HCT116 (cell line): ENCODE results near the gene FANK1. TPM values are rescaled to one million over a fixed set of nuclear protein-coding genes. Genes with fewer than 3 reads are reported as not detected.

Experiments used
- ATAC-seq: fragments of 200-7000 bp; cut with Tn5 transposase; 2 replicates; pipeline ENCODE4 v1.9.1; 2020; ENCODE audit warnings: mild to moderate bottlenecking, moderate library complexity
- BruUV-seq: library from RNA; stranded (reverse); fragments of 400-500 nt; replicated peaks from 2 replicates; lab custom pipeline; 2021; lab: Mats Ljungman, UMichigan
- CTCF ChIA-PET: fragments of 300-600 bp; sonication (Branson Sonifier 250); formaldehyde crosslinking; loops from one replicate; lab custom pipeline; 2021; ENCODE audit warnings: antibody characterized with exemption; lab: Charles Lee
- POLR2A ChIA-PET: fragments of 300-600, 350-600 bp; sonication (Branson Sonifier 250); formaldehyde crosslinking; loops from one replicate; lab custom pipeline; 2021; ENCODE audit warnings: antibody characterized with exemption; lab: Charles Lee
- RAD21 ChIA-PET, 2 experiments: fragments of 300-600 bp; sonication (Branson Sonifier 250); formaldehyde crosslinking; loops; one replicate each; lab custom pipeline; 2023; ENCODE audit warnings: low total read pairs in 2 of 2; ENCODE audit not compliant: uncharacterized antibody in 2 of 2, unreplicated experiment in 2 of 2, low non-redundant PET in 1 of 2; lab: Charles Lee
- DNase-seq: peaks from one replicate; pipeline ENCODE4 v3.0.0-alpha.2; 2010; ENCODE audit warnings: low read depth, low spot score
- H2AFZ ChIP-seq: fragments of 200-600 bp; shearing (Covaris generic), sonication (generic); 2 replicates; pipeline ENCODE4 v1.6.1; 2017; ENCODE audit warnings: low read depth, mixed run types, mixed read lengths, antibody characterized with exemption, low read length; ENCODE audit not compliant: poor library complexity, severe bottlenecking
- H3K27ac ChIP-seq: 2 replicates; pipeline ENCODE4 v1.5.1; 2012; ENCODE audit warnings: low read depth, low read length
- H3K27me3 ChIP-seq: fragments of 200-600 bp; sonication (generic); 2 replicates; pipeline ENCODE4 v1.6.1; 2016; ENCODE audit warnings: mixed run types, low read length, mixed read lengths; ENCODE audit not compliant: insufficient read depth
- H3K36me3 ChIP-seq, 2 experiments: fragments of 200-500 bp in 1 of 2; fragments of 200-600 bp in 1 of 2; sonication (Bioruptor generic) in 1 of 2; sonication (generic) in 1 of 2; 2 replicates each; pipeline versions ENCODE4 v1.5.1 to v1.6.1; 2014 to 2016; ENCODE audit warnings: low read length in 2 of 2, inconsistent platforms in 1 of 2, mixed read lengths in 1 of 2, mixed run types in 1 of 2; ENCODE audit not compliant: insufficient read depth in 2 of 2, control insufficient read depth in 1 of 2
- H3K4me1 ChIP-seq, 2 experiments: fragments of 200-600 bp in 1 of 2; sonication (generic) in 1 of 2; 2 replicates each; pipeline versions ENCODE4 v1.5.1 to v1.6.1; 2012 to 2017; ENCODE audit warnings: low read length in 2 of 2, inconsistent platforms in 1 of 2, mild to moderate bottlenecking in 1 of 2, mixed read lengths in 1 of 2, mixed run types in 1 of 2, moderate library complexity in 1 of 2; ENCODE audit not compliant: insufficient read depth in 2 of 2, control insufficient read depth in 1 of 2
- H3K4me2 ChIP-seq: fragments of 200-600 bp; sonication (generic); 2 replicates; pipeline ENCODE4 v1.6.1; 2017; ENCODE audit warnings: mixed run types, low read length, mixed read lengths
- H3K4me3 ChIP-seq, 2 experiments: fragments of 200-600 bp in 1 of 2; sonication (generic) in 1 of 2; replicated peaks in 1 of 2; 2 replicates each; pipeline ENCODE4 v1.5.1; 2011 to 2016; ENCODE audit warnings: low read length in 2 of 2, control low read depth in 1 of 2, low read depth in 1 of 2, mild to moderate bottlenecking in 1 of 2, mixed read lengths in 1 of 2, mixed run types in 1 of 2
- H3K79me2 ChIP-seq: fragments of 200-600 bp; sonication (generic); 2 replicates; pipeline ENCODE4 v1.6.1; 2017; ENCODE audit warnings: mild to moderate bottlenecking, mixed run types, low read length, moderate library complexity, mixed read lengths; ENCODE audit not compliant: insufficient read depth
- H3K9ac ChIP-seq: fragments of 200-600 bp; sonication (generic); 2 replicates; pipeline ENCODE4 v1.6.1; 2016; ENCODE audit warnings: low read length, mixed read lengths
- H3K9me2 ChIP-seq: fragments of 200-600 bp; sonication (generic), shearing (Covaris generic); 2 replicates; pipeline ENCODE4 v1.6.1; 2017; ENCODE audit warnings: mixed run types, mild to moderate bottlenecking, moderate library complexity; ENCODE audit not compliant: insufficient read depth
- H3K9me3 ChIP-seq, 2 experiments: fragments of 200-500 bp in 1 of 2; fragments of 200-600 bp in 1 of 2; sonication (Bioruptor generic) in 1 of 2; sonication (generic) in 1 of 2; 2 replicates each; pipeline ENCODE4 v1.6.1; 2014 to 2017; ENCODE audit warnings: low read length in 2 of 2, mixed read lengths in 2 of 2, inconsistent platforms in 1 of 2, low read depth in 1 of 2, mild to moderate bottlenecking in 1 of 2, mixed run types in 1 of 2, moderate library complexity in 1 of 2; ENCODE audit not compliant: control insufficient read depth in 1 of 2, insufficient read depth in 1 of 2
- H4K20me1 ChIP-seq: fragments of 200-600 bp; sonication (generic), shearing (Covaris generic); 2 replicates; pipeline ENCODE4 v1.6.1; 2017; ENCODE audit warnings: mixed run types, mild to moderate bottlenecking, moderate library complexity; ENCODE audit not compliant: insufficient read depth
- CBX3 ChIP-seq: IDR thresholded peaks from 2 replicates; pipeline ENCODE4 v1.6.1; 2012; ENCODE audit warnings: low read depth
- CEBPB ChIP-seq: IDR thresholded peaks from 2 replicates; pipeline ENCODE4 v1.6.1; 2012; ENCODE audit warnings: low read depth
- EGR1 ChIP-seq: IDR thresholded peaks from 2 replicates; pipeline ENCODE4 v1.6.1; 2012; ENCODE audit warnings: low read depth
- ELF1 ChIP-seq: IDR thresholded peaks from 2 replicates; pipeline ENCODE4 v1.6.1; 2012; ENCODE audit warnings: low read depth, borderline replicate concordance
- EZH2 ChIP-seq: fragments of 200-600 bp; sonication (generic); IDR thresholded peaks from 2 replicates; pipeline ENCODE4 v1.6.1; 2017; ENCODE audit warnings: antibody characterized with exemption, mixed run types
- FOSL1 ChIP-seq: IDR thresholded peaks from 2 replicates; pipeline ENCODE4 v1.6.1; 2012; ENCODE audit warnings: low read depth
- JUND ChIP-seq: IDR thresholded peaks from 2 replicates; pipeline ENCODE4 v1.6.1; 2012
- POLR2AphosphoS5 ChIP-seq: IDR thresholded peaks from 2 replicates; pipeline ENCODE4 v1.6.1; 2011; ENCODE audit warnings: mild to moderate bottlenecking, low read depth, low read length, moderate library complexity
- RAD21 ChIP-seq: IDR thresholded peaks from 2 replicates; pipeline ENCODE4 v1.6.1; 2012; ENCODE audit warnings: low read depth, mild to moderate bottlenecking
- SP1 ChIP-seq: IDR thresholded peaks from 2 replicates; pipeline ENCODE4 v1.6.1; 2012; ENCODE audit warnings: low read depth
- SRF ChIP-seq: IDR thresholded peaks from 2 replicates; pipeline ENCODE4 v1.6.1; 2012; ENCODE audit warnings: low read depth
- TCF7L2 ChIP-seq: IDR thresholded peaks from 2 replicates; pipeline ENCODE4 v1.7.0; 2011; ENCODE audit warnings: borderline replicate concordance, inconsistent platforms; ENCODE audit not compliant: insufficient read depth, insufficient read length; ENCODE audit errors: extremely low read depth
- YY1 ChIP-seq: IDR thresholded peaks from 2 replicates; pipeline ENCODE4 v1.6.1; 2011; ENCODE audit warnings: low read length, low read depth, moderate library complexity, mild to moderate bottlenecking; ENCODE audit not compliant: insufficient replicate concordance; ENCODE audit errors: extremely low read depth
- intact Hi-C: fragments of 100-400 bp; cut with micrococcal nuclease; formaldehyde crosslinking; loops from 2 replicates; pipeline ENCODE4 v1.10.0; 2022
- total RNA-seq: library from RNA; stranded (reverse); gene quantifications from one replicate; pipeline ENCODE4 v1.2.1, GENCODE V29; 2021; ENCODE audit not compliant: unreplicated experiment
- TF ChIP-seq, protein P1 (sequence below): IDR thresholded peaks from 2 replicates; pipeline ENCODE4 v1.6.1; 2011; ENCODE audit warnings: mild to moderate bottlenecking, low read length, moderate library complexity; ENCODE audit not compliant: insufficient replicate concordance; ENCODE audit errors: extremely low read depth
- TF ChIP-seq, protein P2 (sequence below): IDR thresholded peaks from 2 replicates; pipeline ENCODE4 v1.6.1; 2012
- TF ChIP-seq, protein P3 (sequence below): IDR thresholded peaks from 2 replicates; pipeline ENCODE4 v1.6.1; 2012
- TF ChIP-seq, protein P4 (sequence below): IDR thresholded peaks from 2 replicates; pipeline ENCODE4 v1.6.1; 2012; ENCODE audit warnings: low read depth
- TF ChIP-seq, protein P5 (sequence below), 3 experiments: fragments of 200-600 bp in 1 of 3; sonication (generic) in 1 of 3; IDR thresholded peaks in 2 of 3; conservative IDR thresholded peaks in 1 of 3; 2 replicates each; pipeline ENCODE4 v1.5.1; 2012 to 2017; ENCODE audit warnings: low read depth in 2 of 3, low read length in 2 of 3, antibody characterized with exemption in 1 of 3, borderline replicate concordance in 1 of 3, control low read depth in 1 of 3, mild to moderate bottlenecking in 1 of 3, mixed read lengths in 1 of 3, mixed run types in 1 of 3, moderate library complexity in 1 of 3; ENCODE audit not compliant: insufficient read depth in 1 of 3

FANK1 gene
- total RNA-seq, 1 experiment from 2014 or later, result 5.4 TPM

DNA sequence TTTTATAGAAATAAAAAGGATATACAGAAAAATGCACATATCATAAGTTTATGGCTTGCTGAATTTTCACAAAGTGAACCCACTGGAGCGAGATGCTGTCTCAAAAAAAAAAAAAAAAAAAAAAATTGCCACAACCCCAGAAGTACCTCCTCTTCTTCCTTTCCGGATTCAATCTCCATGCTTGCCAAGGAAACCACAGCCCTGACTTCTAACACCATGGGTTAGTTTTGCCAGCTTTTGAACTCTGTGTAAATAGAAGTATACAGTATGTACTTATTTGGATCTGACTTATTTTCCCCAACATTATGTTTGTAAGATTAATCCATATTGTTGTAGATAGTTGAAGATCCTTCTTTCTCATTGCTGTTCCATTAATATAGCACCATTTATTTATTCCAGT lies 40.0 kb downstream of the FANK1 start:
- Histone ChIP-seq H4K20me1 (peaks cover 3% of the 10 kb centered on the region; the same call in 1 of the 2 replicates), H3K4me3 (no peak overlapping the region), H3K27ac (no peak overlapping the region), H2AFZ (no peak overlapping the region), H3K9me2 (no peaks in the 10 kb centered on the region), H3K79me2 (no peaks in the 10 kb centered on the region), H3K9ac (no peak overlapping the region), H3K27me3 (no peaks in the 10 kb centered on the region), H3K36me3 (no peaks in the 10 kb centered on the region), H3K9me3 (no peaks in the 10 kb centered on the region), H3K4me2 (no peak overlapping the region), H3K4me1 (peaks cover 4 to 10% of the 10 kb centered on the region in 2 experiments; a peak in 3 of 4 replicates)
- TF ChIP-seq CEBPB (no peak), RAD21 (no peak), FOSL1 (no peak), POLR2AphosphoS5 (no peak), EGR1 (no peak), ELF1 (no peak), SP1 (no peak), CBX3 (no peak), EZH2 (no peak), TCF7L2 (no peak), YY1 (no peak), JUND (no peak), SRF (no peak)
- TF ChIP-seq, protein P1, sequence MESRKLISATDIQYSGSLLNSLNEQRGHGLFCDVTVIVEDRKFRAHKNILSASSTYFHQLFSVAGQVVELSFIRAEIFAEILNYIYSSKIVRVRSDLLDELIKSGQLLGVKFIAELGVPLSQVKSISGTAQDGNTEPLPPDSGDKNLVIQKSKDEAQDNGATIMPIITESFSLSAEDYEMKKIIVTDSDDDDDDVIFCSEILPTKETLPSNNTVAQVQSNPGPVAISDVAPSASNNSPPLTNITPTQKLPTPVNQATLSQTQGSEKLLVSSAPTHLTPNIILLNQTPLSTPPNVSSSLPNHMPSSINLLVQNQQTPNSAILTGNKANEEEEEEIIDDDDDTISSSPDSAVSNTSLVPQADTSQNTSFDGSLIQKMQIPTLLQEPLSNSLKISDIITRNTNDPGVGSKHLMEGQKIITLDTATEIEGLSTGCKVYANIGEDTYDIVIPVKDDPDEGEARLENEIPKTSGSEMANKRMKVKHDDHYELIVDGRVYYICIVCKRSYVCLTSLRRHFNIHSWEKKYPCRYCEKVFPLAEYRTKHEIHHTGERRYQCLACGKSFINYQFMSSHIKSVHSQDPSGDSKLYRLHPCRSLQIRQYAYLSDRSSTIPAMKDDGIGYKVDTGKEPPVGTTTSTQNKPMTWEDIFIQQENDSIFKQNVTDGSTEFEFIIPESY, result no peak
- TF ChIP-seq, protein P2, sequence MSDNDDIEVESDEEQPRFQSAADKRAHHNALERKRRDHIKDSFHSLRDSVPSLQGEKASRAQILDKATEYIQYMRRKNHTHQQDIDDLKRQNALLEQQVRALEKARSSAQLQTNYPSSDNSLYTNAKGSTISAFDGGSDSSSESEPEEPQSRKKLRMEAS, result no peak
- TF ChIP-seq, protein P3, sequence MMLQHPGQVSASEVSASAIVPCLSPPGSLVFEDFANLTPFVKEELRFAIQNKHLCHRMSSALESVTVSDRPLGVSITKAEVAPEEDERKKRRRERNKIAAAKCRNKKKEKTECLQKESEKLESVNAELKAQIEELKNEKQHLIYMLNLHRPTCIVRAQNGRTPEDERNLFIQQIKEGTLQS, result no peak
- TF ChIP-seq, protein P4, sequence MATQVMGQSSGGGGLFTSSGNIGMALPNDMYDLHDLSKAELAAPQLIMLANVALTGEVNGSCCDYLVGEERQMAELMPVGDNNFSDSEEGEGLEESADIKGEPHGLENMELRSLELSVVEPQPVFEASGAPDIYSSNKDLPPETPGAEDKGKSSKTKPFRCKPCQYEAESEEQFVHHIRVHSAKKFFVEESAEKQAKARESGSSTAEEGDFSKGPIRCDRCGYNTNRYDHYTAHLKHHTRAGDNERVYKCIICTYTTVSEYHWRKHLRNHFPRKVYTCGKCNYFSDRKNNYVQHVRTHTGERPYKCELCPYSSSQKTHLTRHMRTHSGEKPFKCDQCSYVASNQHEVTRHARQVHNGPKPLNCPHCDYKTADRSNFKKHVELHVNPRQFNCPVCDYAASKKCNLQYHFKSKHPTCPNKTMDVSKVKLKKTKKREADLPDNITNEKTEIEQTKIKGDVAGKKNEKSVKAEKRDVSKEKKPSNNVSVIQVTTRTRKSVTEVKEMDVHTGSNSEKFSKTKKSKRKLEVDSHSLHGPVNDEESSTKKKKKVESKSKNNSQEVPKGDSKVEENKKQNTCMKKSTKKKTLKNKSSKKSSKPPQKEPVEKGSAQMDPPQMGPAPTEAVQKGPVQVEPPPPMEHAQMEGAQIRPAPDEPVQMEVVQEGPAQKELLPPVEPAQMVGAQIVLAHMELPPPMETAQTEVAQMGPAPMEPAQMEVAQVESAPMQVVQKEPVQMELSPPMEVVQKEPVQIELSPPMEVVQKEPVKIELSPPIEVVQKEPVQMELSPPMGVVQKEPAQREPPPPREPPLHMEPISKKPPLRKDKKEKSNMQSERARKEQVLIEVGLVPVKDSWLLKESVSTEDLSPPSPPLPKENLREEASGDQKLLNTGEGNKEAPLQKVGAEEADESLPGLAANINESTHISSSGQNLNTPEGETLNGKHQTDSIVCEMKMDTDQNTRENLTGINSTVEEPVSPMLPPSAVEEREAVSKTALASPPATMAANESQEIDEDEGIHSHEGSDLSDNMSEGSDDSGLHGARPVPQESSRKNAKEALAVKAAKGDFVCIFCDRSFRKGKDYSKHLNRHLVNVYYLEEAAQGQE, result no peak
- TF ChIP-seq, protein P5, sequence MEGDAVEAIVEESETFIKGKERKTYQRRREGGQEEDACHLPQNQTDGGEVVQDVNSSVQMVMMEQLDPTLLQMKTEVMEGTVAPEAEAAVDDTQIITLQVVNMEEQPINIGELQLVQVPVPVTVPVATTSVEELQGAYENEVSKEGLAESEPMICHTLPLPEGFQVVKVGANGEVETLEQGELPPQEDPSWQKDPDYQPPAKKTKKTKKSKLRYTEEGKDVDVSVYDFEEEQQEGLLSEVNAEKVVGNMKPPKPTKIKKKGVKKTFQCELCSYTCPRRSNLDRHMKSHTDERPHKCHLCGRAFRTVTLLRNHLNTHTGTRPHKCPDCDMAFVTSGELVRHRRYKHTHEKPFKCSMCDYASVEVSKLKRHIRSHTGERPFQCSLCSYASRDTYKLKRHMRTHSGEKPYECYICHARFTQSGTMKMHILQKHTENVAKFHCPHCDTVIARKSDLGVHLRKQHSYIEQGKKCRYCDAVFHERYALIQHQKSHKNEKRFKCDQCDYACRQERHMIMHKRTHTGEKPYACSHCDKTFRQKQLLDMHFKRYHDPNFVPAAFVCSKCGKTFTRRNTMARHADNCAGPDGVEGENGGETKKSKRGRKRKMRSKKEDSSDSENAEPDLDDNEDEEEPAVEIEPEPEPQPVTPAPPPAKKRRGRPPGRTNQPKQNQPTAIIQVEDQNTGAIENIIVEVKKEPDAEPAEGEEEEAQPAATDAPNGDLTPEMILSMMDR (IDR thresholded peaks at IDR 0.05 in 2 of 3, conservative IDR thresholded peaks at IDR 0.05 in 1 of 3; ENCODE audit: borderline replicate concordance in 1 of 3, insufficient read depth in 1 of 3, low read depth in 2 of 3, low read length in 2 of 3), result no peak
- DNase-seq, result no peak
- no TSS peak for BruUV-seq
- ChIA-PET RAD21 (no interaction called here), POLR2A (no interaction called here), CTCF (interaction anchor here (1.1 to 2.8 kb wide), 4 partner anchors 25 to 224 kb away, joined by 3 to 26 read pairs (median 7); no protein-coding TSS in a partner anchor)
- no peak for ATAC-seq
- intact Hi-C loops, result no loop called here
